Colon (tissue), 2 donors: Measurements from ENCODE around the gene CLCN1.

ENCODE experiments used
- FAIRE-seq: peaks from 2 replicates; lab custom pipeline; 2012; peaks lifted over from hg19 to GRCh38; lab: Jason Lieb, UNC
- donor health status: control.
- donor health status: control.

CLCN1 gene

DNA sequence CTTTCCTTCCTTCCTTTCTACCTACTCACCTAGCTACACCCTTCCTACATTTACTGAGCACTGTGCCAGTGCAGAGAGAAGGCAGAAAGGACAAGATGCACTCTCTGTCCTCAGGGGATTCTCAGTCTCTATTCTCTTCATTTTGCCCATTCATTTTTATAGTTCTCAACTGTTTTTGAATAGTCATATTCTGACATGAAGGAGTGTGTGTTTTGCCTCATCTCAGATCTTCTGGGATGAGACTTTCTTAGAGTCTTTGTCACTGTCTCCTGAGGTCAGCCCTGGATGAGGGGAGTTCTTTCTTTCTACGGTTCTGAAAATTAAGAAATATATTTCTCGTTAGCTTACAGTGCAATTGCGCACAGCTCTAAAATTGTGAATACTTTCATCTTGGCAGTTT lies 21.3 kb downstream of the CLCN1 start:
- FAIRE-seq: no peak

DNA sequence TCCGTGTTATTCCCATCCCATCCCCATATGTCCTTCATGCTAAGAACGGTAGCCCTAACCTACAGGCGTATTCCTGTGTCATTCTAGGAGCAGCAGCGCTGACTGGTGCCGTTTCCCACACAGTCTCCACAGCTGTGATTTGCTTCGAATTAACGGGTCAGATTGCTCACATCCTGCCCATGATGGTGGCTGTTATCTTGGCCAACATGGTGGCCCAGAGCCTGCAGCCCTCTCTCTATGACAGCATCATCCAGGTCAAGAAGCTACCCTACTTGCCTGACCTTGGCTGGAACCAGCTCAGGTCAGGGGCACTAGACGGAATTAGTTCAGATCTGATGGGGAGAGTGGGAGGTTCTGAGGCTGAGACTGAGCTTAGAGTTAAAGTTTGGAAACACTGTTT lies 25.9 kb downstream of the CLCN1 start:
- no peak for FAIRE-seq

DNA sequence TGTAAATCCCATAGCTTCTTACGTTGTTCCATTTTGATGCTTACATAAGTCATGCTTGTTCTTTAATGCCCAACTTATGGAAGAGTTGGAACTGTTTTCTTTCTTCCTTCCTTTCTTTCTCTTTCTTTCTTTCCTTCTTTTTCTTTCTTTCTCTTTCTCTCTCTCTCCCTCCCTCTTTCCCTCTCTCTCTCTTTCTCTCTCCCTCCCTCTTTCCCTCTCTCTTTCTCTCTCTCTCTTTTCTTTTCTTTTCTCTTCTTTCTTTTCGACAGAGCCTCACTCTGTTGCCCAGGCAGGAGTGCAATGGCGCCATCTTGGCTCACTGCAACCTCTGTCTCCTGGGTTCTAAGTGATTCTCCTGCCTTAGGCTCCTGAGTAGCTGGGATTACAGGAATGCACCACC lies 27.7 kb downstream of the CLCN1 start:
- no peak for FAIRE-seq

DNA sequence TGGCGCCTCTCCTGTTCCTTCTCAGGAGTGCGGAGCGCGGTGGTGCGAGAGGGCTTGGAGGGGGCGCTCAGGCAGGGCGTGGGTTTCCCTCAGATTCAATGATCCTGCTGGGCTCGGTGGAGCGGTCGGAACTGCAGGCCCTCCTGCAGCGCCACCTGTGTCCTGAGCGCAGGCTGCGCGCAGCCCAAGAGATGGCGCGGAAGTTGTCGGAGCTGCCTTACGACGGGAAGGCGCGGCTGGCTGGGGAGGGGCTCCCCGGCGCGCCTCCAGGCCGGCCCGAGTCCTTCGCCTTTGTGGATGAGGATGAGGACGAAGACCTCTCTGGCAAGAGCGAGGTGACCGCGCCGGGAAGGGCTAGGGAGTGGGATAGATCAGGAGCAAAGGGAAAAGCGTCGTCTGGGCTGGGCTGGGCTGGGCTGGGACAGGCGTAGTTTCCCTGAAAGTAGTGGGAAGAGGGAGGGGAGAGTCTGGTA lies 29.6 kb downstream of the CLCN1 start:
- no peak for FAIRE-seq

DNA sequence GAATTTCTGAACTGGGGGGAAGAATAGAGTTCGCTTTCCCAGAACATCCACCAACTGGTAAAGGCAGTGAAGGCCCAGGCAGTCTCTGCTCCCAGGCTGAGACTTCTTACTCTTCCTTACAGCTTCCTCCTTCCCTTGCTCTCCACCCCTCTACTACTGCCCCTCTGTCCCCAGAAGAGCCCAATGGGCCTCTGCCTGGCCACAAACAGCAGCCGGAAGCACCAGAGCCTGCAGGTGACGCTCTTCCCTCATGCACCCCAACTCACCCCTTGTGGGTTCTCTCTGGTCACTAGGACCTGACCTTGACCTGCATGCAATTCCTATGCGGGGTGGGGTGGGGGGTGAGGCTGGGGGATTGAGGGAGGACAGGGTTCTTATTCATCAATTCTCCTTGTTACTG lies 30.1 kb downstream of the CLCN1 start:
- FAIRE-seq: no peak

DNA sequence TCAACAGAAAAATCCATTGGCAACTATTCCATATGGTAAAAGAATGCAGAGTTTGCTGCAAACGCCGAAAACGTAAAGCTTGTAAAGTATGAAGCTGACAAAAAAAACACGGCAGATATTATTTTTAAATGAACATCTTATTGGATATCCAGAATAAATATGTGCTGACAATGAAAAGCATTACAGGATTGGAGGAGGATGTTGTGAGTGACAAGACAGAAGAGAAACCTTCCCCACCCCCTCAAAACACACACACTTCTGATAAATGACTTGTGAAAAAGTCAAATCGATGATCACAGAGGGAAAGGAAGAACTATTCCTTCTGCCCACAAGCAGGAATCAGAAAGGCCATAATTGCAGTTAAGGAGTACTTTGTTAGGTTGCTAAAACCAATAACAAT lies 32.0 kb downstream of the CLCN1 start:
- FAIRE-seq: no peak

DNA sequence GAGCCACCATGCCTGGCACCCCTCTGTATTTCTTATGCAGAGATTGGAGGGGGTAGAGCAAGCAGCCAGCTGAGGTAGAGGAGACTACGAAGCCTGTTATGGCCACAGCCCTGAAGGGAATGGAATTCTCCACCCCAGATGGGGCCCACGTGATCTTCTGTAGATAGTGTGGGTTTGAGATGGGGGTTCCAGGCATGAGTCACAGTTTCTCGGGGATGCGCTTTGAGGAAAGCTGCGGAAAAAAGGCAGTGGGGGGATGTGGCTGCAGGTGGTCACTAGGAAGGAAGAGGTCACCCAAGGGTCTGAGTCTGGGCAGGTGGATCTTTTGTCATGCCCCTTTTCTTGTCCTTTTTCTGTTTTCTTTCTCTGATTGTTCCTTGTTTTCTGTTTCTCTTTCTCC lies 35.1 kb downstream of the CLCN1 start:
- no peak for FAIRE-seq

DNA sequence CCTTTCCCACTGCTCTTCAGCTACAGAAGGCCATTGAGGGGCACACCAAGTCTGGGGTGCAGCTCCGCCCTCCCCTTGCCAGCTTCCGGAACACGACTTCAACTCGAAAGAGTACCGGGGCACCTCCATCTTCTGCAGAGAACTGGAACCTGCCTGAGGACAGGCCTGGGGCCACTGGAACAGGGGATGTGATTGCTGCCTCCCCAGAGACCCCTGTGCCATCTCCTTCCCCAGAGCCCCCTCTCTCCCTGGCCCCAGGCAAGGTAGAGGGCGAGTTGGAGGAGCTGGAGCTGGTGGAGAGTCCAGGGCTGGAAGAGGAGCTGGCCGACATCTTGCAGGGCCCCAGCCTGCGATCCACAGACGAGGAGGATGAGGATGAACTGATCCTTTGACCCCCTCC lies 35.7 kb downstream of the CLCN1 start:
- FAIRE-seq: no peak

DNA sequence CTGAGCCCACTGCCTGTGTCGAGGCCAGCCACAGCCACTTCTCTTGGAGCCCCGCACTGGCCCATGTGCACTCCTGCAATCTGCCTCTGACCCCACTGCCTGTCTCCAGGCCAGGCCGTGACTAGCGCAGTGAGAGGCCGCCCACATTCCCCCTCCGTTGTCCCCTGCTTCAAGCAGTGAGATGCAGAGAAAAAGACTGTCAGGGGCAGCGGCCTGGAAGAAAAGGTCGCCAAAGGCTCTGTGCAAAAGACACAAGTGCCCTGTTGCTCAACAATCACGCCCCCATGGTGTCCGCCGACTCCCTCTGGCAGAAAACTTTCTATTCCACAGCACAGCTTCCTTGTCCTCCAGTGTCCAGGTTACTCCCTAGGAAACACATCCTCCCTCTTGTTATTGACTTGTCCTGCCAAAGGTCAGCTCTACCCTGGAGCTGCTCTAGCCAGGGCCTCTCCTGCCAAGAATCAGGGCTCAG lies 36.7 kb downstream of the CLCN1 start:
- FAIRE-seq: no peak

DNA sequence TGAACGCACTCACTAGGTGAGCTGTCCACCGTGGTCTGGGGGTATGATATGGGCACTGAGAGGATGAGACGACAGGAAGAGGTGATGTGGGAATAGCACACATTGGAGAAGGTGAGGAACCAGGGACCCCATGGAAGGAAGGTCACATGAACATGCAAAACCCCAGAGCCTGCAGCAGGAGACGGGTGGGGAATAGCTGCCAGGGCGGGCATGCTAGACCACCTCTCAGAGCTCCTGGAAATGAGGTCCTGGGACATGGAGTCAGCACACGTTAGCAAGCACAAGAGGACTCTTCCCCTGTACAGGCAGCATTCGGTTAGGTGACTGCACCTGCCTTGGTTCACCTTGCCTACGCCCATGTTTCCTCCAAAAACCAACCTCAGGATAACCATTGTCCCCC lies 38.5 kb downstream of the CLCN1 start:
- FAIRE-seq: no peak

DNA sequence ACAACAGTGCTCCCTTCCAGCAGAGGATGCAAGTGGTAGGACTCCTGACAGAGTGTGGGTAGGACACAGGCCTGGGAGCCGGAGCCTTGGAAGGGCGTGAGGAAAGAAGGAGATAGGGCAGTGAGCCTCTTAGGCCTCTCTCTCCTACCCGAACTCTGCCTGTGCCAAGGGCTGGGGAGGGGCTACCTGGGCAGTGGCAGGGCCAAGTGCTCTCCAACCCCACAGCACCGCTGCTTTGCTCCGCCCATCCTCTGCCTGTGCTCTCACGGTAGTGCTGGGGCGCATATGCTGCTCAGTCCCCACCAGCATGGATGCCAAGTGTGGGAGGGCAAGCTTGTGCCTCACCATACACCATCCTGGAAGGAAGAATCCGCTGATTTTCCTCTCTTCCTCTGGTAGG lies 39.1 kb downstream of the CLCN1 start:
- FAIRE-seq: no peak

DNA sequence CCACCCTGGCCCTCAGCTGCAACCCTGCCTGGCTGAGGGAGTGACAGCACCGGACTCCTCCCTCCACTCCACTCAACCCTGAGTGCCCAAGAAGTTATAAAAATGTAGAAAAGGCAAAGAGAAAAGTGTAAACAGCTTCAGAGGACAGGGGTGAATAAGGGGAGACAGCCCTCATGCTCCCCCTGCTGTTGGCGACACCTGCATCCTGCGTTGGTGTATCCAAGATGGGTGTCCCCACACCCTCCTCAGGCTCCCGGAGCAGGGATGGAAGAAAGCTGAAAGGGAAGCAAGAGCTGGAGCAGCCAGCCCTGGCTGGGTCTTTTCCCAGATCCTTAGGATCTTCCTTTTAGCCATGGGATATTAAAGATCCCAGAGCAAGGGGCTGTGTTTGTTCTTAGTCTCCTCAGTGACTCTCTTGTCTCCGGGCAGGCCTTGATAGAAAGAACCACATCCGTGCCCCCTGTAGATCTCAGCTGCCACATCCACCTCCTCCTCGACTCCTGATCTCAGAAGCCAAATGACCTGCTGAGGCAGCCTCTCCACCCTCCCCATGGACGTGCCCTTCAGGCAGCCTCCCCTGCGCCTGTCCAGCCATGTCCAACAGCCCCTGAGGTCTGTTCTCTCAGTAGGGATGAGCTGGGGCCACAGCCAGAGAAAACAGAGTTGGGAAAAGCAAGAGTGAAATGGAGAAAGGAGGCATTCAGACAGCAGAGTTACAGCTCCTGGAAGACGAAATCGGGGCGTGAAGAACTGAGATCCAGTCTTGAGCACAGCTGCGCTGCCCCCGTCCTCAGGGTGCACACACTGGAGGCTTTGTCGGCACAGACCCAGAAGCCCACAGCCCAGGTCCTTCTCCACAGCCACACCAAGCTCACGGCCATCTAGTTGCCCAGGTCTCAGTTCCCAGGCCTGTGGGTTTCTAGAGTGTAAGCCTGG lies 39.8 kb downstream of the CLCN1 start:
- FAIRE-seq: no peak

DNA sequence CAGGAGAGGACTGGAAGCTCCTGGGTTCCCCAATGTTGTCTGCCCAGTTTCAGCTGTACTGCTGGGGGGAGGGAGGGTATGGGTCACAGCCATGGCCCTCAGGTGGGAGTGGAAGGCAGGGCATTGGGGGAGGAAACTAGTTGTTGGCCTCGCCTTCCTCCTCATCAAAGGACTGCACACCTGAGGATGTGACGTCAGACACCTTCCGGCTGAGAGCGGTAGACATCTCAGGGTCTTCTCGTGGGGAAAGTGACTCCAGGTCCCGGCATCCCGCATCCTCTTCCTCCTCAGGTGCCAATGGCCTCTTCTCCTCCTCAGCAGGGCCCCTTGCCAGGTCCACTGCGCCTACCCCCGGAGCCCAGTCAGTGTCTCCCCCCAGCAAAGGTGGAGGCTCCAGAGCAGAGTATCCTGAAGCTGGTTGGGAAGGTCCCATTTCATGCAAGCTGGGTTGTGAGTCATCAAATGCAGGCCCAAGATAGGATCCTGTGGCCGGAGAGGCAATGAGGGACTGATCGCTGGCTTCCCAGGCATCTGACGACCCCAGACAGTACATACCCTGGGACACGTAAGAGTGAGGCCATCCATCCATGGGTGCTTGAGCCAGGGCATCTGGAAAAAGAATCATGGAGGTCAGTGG lies 40.6 kb downstream of the CLCN1 start:
- no peak for FAIRE-seq

DNA sequence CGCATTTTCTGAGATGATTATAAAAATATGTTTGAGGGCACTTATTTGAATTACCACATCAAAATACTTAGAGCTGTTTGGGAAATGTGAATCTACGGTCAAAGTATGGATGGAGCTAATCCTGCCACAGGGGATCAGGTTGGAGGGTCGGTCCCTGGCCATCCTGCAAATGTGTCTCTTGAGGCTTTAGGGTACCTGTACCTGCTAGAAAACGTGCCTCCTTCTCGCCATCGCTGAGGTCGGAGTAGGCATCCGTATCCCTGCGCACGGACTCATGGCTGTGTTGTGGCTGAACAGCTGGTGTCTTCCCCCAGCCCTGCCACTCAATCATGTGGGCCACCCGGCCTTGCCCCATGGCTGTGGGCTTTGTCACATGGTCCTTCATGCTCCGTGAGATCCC lies 42.7 kb downstream of the CLCN1 start:
- no peak for FAIRE-seq

DNA sequence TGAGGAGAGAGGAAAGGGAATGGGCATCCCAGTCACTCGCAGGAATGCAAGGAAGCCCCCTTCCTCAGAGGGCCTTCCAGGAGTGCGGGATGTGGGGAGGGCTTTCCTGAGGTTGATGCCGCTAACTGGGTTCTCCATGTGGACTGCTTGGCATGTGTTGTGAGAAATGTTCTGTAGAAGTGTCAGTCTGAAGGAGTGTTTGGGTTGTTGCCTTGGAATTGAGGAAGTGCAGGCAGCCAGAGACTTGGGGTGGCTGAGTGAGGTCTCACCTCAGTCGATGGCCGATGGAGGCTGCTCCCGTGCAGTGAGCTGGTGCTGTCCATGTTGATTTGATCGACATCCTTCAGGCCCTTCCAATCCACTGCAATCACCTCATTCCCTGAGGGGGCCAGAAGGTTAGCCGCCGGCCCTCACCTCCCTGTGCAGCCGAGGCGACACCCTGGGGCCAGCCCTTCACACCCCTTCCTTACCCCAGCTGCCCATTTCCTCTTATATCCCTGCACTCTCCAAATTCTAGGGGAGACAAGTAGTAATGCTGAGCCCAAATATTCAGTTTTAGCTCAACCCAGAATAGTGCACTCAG lies 44.0 kb downstream of the CLCN1 start:
- no peak for FAIRE-seq

DNA sequence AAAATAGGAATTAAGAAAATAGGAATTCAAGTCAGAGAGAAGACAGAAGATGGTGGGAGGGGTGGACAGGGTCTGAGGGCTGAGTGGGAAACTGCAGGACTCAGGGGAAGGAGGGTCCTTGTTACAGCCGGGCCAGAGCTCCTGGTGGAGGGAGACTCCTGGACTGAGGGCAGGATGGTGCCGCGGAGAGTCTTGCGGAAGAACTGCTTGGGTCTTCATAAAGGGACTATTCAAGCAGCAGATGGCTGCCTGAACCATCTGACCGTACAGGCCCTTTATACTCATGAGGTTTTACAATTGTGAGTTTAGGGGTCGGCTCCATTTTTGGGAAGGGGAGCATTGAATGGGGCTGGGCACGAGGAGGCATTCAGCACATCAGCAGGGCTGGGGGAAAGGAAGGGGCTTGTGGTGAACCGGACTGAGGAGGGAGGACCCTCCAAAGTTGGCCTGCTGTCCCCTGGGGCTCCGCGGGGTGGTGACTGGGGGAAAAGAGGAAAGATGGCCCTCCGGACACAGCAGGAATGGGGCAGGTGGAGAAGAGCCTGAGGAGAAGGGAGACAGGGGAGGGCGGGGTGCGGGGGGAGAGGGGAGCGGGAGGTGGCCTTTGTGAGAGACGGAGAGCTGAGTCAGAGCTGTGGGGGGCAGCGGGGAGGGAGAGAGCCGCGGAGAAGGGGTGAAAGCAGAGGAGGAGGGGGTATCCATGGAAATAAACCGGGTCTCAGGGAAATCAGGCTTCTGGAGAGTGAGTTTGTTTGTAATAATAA lies 45.1 kb downstream of the CLCN1 start:
- no peak for FAIRE-seq

DNA sequence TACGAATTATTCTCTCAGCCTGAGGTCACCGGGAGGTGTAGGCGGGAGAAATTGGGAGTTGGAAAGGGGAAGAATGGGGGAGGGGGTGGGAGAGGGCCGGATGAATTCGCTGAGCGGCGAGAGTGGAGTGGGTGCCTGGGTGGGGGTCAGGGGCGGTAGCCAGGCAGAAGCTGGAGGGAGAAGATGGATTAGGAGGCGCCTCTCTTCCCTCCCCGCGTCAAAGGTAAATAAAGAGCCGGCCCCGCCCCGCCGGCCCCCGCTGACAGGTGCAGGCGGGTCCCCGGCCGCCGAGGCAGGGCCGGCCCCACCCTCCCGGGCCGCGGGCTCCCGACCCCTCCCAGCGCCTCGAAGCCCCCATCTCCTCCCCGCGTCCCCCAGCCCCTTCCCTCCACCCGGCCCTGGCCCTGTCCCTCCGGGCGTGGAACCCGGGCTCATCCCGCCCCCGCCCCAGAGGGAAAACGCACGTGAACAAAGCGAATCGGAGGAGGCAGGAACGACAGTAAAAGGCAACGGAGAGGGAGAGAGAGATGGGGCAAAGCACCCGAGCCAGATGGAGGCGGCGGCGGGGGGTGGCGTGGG lies 45.7 kb downstream of the CLCN1 start:
- no peak for FAIRE-seq

DNA sequence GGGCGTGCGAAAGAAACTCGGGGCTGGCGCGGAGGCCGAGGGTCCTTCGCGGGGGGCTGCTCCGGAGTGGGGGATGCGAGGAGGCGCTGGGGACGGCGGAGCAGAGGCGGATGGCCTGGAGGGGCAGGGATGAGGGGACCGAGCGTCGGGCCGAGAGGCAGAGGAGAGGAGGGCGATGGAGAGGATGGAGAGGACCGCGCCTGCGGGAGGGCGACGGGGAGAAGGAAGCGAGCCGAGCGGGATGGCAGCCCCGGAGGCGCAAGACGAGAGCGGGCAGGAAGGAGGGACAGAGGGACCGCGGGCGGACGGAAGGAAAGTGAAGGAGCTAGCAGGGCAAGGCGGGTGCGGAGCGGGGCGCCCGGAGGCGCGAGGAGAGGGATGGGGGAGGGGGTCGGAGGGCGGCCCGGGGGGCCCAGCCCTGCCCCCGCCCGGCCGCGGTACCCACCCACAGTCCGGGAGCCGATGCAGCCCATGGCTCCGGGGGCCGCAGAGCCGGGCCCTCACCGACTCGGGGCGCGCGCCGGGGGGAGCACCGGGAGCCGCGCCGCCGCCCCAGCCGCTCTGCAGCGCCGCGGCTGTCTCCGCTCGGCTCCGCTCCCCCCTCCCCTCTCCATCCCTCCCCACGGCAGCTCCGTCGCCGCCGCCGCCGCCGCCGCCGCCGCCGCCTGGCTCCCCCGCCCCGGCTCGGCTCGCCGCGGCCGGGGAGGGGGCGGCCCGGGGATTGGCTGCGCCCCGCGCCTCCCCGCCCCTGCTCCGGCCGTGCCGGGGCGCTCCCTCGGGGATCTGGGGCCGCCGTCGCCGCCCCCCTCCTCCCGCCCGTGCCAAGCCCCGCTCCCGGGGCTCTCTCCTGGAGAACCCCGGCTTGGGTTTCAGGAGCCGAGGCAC lies 46.5 kb downstream of the CLCN1 start, which contains the start of gene FAM131B:
Gene FAM131B, minus strand, starts transcription at position 583 of the 885 bp plus-strand sequence. Its CDS starts 110 bp downstream, at position 473.
- no peak for FAIRE-seq

DNA sequence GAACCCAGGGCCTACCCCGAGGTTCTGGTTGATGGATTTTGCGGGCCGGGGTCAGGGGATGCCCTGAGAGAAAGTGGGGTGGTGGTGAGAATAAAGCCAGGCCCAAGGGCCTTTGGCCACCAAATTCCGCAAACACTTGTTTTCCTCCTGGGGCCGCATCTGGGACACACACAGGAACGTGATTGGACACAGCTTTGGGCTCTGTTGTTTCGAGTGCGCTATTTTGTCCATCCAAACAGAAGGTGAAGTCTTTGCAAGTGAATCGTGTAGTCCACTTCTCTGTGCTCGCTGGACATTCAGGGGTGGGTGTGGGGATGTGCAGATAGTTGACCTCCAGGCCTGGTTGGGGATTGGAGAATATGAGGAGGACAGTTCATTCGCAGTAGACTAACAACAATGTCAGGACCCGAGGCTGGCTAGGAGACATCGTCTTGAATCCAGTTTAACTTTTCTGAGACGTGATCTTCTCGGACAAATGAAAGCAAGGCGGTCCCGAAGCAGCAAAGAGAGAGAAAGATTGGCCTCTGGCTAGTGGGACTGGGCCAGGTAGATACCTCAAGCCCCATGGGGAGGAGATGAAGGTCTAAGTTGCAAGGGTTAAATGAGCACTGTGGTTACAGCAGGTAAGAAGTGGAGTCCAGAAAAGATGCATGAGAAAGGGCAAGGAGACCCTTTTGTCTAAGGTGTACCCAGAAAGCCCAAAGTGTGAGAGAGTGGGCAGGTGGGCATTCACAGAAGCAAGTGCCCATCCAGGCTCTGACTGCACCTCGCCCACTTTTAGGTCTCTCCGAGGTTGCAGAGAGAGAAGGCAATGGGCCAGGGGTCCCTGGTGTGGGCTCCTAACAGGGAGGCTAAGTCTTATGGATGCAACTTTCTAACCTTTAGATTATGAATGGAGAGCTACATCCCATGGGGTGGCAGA lies 47.4 kb downstream of the CLCN1 start:
- no peak for FAIRE-seq

DNA sequence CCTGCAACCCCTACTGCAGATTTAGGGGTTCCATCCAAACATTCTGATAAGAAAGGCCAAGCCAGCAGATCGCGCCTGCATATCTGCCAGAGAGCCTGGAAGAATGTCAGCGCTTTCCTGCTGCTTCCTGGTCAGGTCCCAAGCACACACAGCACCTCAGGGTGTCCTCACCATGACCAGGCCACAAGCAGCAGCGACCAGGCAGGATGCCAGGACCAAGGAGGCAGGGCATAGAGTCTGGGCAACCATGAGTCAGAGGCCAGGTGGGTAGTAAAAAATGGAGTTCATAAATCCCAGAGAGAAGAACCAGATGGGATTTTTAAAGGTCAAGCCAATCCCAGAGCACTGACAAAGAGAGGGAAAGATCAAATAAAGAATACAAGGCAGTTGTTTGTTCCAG lies 52.1 kb downstream of the CLCN1 start:
- FAIRE-seq: no peak
